Suprapubic skin (tissue), 4 donors: ENCODE measurements around the gene WDFY2. TPM values are rescaled to one million over a fixed set of nuclear protein-coding genes. Genes with fewer than 3 reads are reported as not detected.

Source experiments
- DNase-seq, 2 donors: peaks; one replicate each; pipeline ENCODE4 v3.0.0-alpha.2; 2019; ENCODE audit warnings: low spot score in 2 of 2
- H3K27ac ChIP-seq: fragments of 200-600 bp; sonication (generic); one replicate; pipeline ENCODE4 v1.5.1; 2019
- H3K27me3 ChIP-seq: fragments of 200-600 bp; sonication (generic); one replicate; pipeline ENCODE4 v1.5.1; 2019
- H3K36me3 ChIP-seq: fragments of 200-600 bp; sonication (generic); one replicate; pipeline ENCODE4 v1.5.1; 2019
- H3K4me1 ChIP-seq: fragments of 200-600 bp; sonication (generic); one replicate; pipeline ENCODE4 v1.5.1; 2019
- H3K4me3 ChIP-seq: fragments of 200-600 bp; sonication (generic); one replicate; pipeline ENCODE4 v1.5.1; 2019; ENCODE audit warnings: mild to moderate bottlenecking
- H3K9me3 ChIP-seq: fragments of 200-600 bp; sonication (generic); one replicate; pipeline ENCODE4 v1.5.1; 2019
- EP300 ChIP-seq: sonication (generic); formaldehyde crosslinking; IDR thresholded peaks from one replicate; pipeline ENCODE4 v1.6.1; 2017; ENCODE audit warnings: antibody characterized with exemption
- POLR2A ChIP-seq, 2 donors: fragments of 450-650 bp; IDR thresholded peaks; one replicate each; pipeline ENCODE4 v1.6.1; 2017; ENCODE audit warnings: antibody characterized with exemption in 2 of 2, mild to moderate bottlenecking in 2 of 2, moderate library complexity in 2 of 2
- POLR2AphosphoS5 ChIP-seq, 3 donors: sonication (generic); formaldehyde crosslinking; IDR thresholded peaks; one replicate each; pipeline ENCODE4 v1.6.1; 2017; ENCODE audit warnings: antibody characterized with exemption in 3 of 3
- WGBS: methylation state at CpG from one replicate; pipeline ENCODE4 v1.1.5; 2018; 5-methylcytosine and 5-hydroxymethylcytosine counted together
- total RNA-seq, 4 donors: library from RNA; depleted of rRNA; stranded (reverse); fragments of >200 nt; gene quantifications; one replicate each; pipeline ENCODE4 v1.1.0, GENCODE V29; 2016
- TF ChIP-seq, protein P1 (sequence below), 2 donors: fragments of 200-600 bp in 1 of 2; fragments of 450-650 bp in 1 of 2; sonication (generic) in 1 of 2; IDR thresholded peaks; one replicate each; pipeline ENCODE4 v1.5.1; 2016 to 2019; ENCODE audit warnings: antibody characterized with exemption in 2 of 2, mild to moderate bottlenecking in 1 of 2, moderate library complexity in 1 of 2

WDFY2 gene
- total RNA-seq, 4 donors from 2014 or later: 35.3 to 99.2 (median 40.4) TPM

- no peak overlapping the region for H3K27ac ChIP-seq
- 85% methylated on average over 8 of the region's 8 CpGs for WGBS
- DNase-seq: no peak
Measured at GRCh38 chr13:51601601-51602565, 17.6 kb downstream of the WDFY2 start.

GRCh38 chr13:51603716-51604115 lies 19.5 kb downstream of the WDFY2 start:
- no peak overlapping the region for H3K27ac ChIP-seq
- no peak for TF ChIP-seq POLR2AphosphoS5 (IDR thresholded peaks at IDR 0.05)
- TF ChIP-seq EP300: no peak
- TF ChIP-seq, protein P1, sequence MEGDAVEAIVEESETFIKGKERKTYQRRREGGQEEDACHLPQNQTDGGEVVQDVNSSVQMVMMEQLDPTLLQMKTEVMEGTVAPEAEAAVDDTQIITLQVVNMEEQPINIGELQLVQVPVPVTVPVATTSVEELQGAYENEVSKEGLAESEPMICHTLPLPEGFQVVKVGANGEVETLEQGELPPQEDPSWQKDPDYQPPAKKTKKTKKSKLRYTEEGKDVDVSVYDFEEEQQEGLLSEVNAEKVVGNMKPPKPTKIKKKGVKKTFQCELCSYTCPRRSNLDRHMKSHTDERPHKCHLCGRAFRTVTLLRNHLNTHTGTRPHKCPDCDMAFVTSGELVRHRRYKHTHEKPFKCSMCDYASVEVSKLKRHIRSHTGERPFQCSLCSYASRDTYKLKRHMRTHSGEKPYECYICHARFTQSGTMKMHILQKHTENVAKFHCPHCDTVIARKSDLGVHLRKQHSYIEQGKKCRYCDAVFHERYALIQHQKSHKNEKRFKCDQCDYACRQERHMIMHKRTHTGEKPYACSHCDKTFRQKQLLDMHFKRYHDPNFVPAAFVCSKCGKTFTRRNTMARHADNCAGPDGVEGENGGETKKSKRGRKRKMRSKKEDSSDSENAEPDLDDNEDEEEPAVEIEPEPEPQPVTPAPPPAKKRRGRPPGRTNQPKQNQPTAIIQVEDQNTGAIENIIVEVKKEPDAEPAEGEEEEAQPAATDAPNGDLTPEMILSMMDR (IDR thresholded peaks at IDR 0.05): no peak
- no peak for TF ChIP-seq POLR2A (IDR thresholded peaks at IDR 0.05)
- peaks cover 39% of the 10 kb centered on the region for H3K4me1 ChIP-seq
- no peak for DNase-seq
- no peaks in the 10 kb centered on the region for H3K9me3 ChIP-seq
- H3K36me3 ChIP-seq: no peaks in the 10 kb centered on the region
- WGBS: 86% methylated on average over 1 of the region's 1 CpG
- H3K27me3 ChIP-seq: no peaks in the 10 kb centered on the region
- H3K4me3 ChIP-seq: no peak overlapping the region

More at GRCh38 chr13:51601601-51602565, 17.6 kb downstream of the WDFY2 start:
- no peaks in the 10 kb centered on the region for H3K36me3 ChIP-seq
- no peaks in the 10 kb centered on the region for H3K9me3 ChIP-seq
- H3K4me1 ChIP-seq: peaks cover 43% of the 10 kb centered on the region
- H3K27me3 ChIP-seq: no peaks in the 10 kb centered on the region
- H3K4me3 ChIP-seq: no peak overlapping the region
- no peak for TF ChIP-seq EP300
- TF ChIP-seq POLR2AphosphoS5 (IDR thresholded peaks at IDR 0.05): no peak
- TF ChIP-seq POLR2A (IDR thresholded peaks at IDR 0.05): no peak
- TF ChIP-seq, protein P1 (IDR thresholded peaks at IDR 0.05): no peak

DNA sequence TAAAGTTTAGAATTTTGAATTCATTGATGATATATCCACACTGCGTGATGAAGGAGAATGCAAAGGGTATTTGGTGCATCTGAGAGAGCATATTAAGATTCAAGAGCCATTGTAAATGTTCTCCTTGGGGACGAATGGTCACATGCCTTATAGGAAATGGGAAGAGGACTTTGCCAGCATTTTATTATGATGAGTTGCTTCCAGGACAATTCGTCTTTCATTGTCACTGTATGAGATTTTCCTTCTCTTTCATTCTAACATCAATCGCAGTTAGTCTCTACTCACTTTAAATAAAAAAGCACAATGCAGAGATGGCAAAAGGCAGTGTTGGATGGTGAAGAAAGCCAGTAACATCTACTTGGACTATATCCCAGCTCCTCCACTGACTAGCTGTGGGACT lies 21.4 kb downstream of the WDFY2 start:
- Histone ChIP-seq H3K4me3 (no peak overlapping the region), H3K36me3 (no peaks in the 10 kb centered on the region), H3K4me1 (peaks cover 25% of the 10 kb centered on the region), H3K27ac (no peak overlapping the region), H3K9me3 (no peaks in the 10 kb centered on the region), H3K27me3 (no peaks in the 10 kb centered on the region)
- WGBS: 43% methylated on average over 4 of the region's 4 CpGs
- no peak for DNase-seq
- no peak for TF ChIP-seq EP300
- no peak for TF ChIP-seq POLR2AphosphoS5 (IDR thresholded peaks at IDR 0.05)
- TF ChIP-seq, protein P1 (IDR thresholded peaks at IDR 0.05): no peak

DNA sequence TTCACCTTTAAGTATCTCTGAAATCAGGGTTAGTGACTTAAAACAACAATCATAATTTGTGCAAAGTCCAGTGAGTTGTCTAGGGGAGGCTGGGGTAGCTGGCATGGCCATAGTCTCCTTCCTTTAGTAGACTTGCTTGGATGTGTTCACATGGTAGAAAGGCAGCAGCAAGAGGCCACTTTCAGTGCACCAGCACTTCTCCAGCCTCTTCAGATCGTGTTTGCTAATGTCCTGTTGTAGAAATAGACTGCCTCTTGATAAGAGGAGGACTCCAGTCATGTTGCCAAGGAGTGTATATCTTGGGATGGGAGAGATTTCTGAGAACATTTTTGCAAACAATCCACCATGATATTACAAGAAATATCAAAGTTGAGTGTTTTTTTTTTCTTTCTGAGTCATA lies 22.9 kb downstream of the WDFY2 start:
- 86% methylated on average over 1 of the region's 1 CpG for whole genome bisulfite sequencing
- Histone ChIP-seq H3K4me3 (no peak overlapping the region), H3K36me3 (no peaks in the 10 kb centered on the region), H3K4me1 (peaks cover 20% of the 10 kb centered on the region), H3K27me3 (no peaks in the 10 kb centered on the region), H3K9me3 (no peaks in the 10 kb centered on the region), H3K27ac (no peak overlapping the region)
- TF ChIP-seq, protein P1 (IDR thresholded peaks at IDR 0.05): no peak
- TF ChIP-seq EP300: no peak
- TF ChIP-seq POLR2A (IDR thresholded peaks at IDR 0.05): no peak
- TF ChIP-seq POLR2AphosphoS5 (IDR thresholded peaks at IDR 0.05): no peak
- no peak for DNase-seq

DNA sequence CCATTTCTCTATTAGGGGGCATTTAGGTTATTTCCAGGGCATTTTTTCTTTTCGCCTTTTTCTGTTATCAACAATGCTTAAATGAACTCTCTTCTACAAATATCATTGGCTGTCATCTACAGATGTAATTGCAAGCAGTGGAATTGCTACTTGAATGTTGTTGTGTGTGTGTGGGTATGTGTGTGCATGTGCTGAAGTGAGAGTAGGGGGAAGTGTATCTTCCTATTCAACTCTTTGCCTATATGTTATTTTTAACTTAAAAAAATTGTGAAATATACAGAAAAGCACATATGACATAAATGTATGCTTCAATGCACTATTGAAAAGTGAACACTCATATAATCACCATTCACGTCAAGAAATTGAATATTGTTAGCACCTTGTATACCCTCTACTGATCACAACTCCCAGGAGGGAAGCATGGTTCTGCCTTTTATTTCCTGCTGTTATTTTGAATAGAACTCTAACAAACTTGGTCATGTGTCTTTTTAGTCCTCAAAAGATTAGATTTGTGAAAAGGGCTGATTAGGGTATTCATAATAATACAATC lies 24.7 kb downstream of the WDFY2 start:
- Histone ChIP-seq H3K27me3 (no peaks in the 10 kb centered on the region), H3K9me3 (no peaks in the 10 kb centered on the region), H3K27ac (no peak overlapping the region), H3K4me1 (peaks cover 28% of the 10 kb centered on the region), H3K36me3 (no peaks in the 10 kb centered on the region), H3K4me3 (no peak overlapping the region)
- 94% methylated on average over 2 of the region's 2 CpGs for WGBS
- TF ChIP-seq POLR2A (IDR thresholded peaks at IDR 0.05) (no peak), EP300 (no peak), POLR2AphosphoS5 (IDR thresholded peaks at IDR 0.05) (no peak)
- TF ChIP-seq, protein P1 (IDR thresholded peaks at IDR 0.05): no peak
- DNase-seq: no peak
